Panc1 (cell line): ENCODE measurements around the gene LRGUK.

Experiments
- POLR2AphosphoS5 ChIP-seq: IDR thresholded peaks from 2 replicates; pipeline ENCODE4 v1.6.1; 2012; ENCODE audit warnings: mild to moderate bottlenecking, low read depth, low read length, moderate library complexity
- REST ChIP-seq, 2 experiments: IDR thresholded peaks; 2 replicates each; pipeline ENCODE4 v1.6.1; 2011 to 2012; ENCODE audit warnings: low read depth in 2 of 2, control low read depth in 1 of 2, low read length in 1 of 2, mild to moderate bottlenecking in 1 of 2, moderate library complexity in 1 of 2; ENCODE audit not compliant: insufficient read depth in 1 of 2
- SIN3A ChIP-seq: IDR thresholded peaks from 2 replicates; pipeline ENCODE4 v1.6.1; 2012; ENCODE audit warnings: low read depth, mild to moderate bottlenecking, low read length, moderate library complexity, borderline replicate concordance; ENCODE audit not compliant: insufficient read depth
- TCF7L2 ChIP-seq: IDR thresholded peaks from 2 replicates; pipeline ENCODE4 v1.6.1; 2011; ENCODE audit warnings: mild to moderate bottlenecking, low read depth, low read length, inconsistent platforms
- TF ChIP-seq, protein P1 (sequence below): fragments of 450-650 bp; IDR thresholded peaks from 2 replicates; pipeline ENCODE4 v1.5.1; 2017; ENCODE audit warnings: mild to moderate bottlenecking

DNA sequence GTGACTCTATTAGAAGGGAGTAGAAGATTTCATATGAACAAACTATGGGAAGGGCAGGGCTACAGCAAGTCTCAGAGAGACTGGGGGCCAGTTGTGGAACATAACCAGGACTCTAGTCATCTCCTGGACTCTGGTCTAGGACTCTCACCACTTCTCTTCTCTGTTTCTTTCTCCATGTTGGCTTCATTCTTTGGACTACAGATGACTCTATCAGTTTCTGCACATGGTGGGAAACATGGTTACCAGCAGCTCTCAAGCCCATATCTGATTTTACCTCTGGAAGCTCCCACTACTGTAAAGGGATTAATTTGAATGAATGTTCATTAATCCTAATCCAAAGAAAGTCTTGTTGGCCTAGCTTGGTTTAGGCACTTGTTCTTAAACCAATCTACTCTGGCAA, 84.7 kb downstream of the LRGUK start:
- TF ChIP-seq, protein P1, sequence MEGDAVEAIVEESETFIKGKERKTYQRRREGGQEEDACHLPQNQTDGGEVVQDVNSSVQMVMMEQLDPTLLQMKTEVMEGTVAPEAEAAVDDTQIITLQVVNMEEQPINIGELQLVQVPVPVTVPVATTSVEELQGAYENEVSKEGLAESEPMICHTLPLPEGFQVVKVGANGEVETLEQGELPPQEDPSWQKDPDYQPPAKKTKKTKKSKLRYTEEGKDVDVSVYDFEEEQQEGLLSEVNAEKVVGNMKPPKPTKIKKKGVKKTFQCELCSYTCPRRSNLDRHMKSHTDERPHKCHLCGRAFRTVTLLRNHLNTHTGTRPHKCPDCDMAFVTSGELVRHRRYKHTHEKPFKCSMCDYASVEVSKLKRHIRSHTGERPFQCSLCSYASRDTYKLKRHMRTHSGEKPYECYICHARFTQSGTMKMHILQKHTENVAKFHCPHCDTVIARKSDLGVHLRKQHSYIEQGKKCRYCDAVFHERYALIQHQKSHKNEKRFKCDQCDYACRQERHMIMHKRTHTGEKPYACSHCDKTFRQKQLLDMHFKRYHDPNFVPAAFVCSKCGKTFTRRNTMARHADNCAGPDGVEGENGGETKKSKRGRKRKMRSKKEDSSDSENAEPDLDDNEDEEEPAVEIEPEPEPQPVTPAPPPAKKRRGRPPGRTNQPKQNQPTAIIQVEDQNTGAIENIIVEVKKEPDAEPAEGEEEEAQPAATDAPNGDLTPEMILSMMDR = no peak
- TF ChIP-seq POLR2AphosphoS5 (no peak), REST (IDR thresholded peaks at IDR 0.05; ENCODE audit: insufficient read depth in 1 of 2, low read depth in 2 of 2, low read length in 1 of 2) (no peak), SIN3A (no peak), TCF7L2 (no peak)
